Left renal cortex interstitium (tissue), 4 donors: Measurements from ENCODE around the gene HSD17B13. TPM values are rescaled to one million over a fixed set of nuclear protein-coding genes. Genes with fewer than 3 reads are reported as not detected.
"Not testable (repeated sequence)": the region's sequence is repeated elsewhere in the genome, so short reads cannot be mapped to it uniquely, and the experiment has no call there.

Experiments
- DNase-seq, 4 donors: peaks; one replicate each; pipeline ENCODE4 v3.0.0-alpha.2; 2013; ENCODE audit warnings: low read depth in 4 of 4, low spot score in 2 of 4, missing footprints in 1 of 4
- polyA plus RNA-seq, 4 donors: library from polyadenylated mRNA; unstranded; fragments of 120-200 nt; gene quantifications; one replicate each; pipeline ENCODE4 v1.2.1, GENCODE V29; 2013; ENCODE audit not compliant: insufficient read length in 4 of 4

HSD17B13 gene
- polyA plus RNA-seq, 4 donors, result 0.11 to 1.2 (median 0.53) TPM

- DNase-seq, result no peak
These were observed 5.2 kb downstream of the HSD17B13 start for GRCh38 chr4:87317527-87317926.

- DNase-seq, result no peak
These were observed 5.7 kb downstream of the HSD17B13 start for GRCh38 chr4:87316961-87317360.

GRCh38 chr4:87315000-87315399, 7.7 kb downstream of the HSD17B13 start:
- not testable (repeated sequence) for DNase-seq

- no peak for DNase-seq
These were observed 8.9 kb downstream of the HSD17B13 start for GRCh38 chr4:87313756-87314155.

- no peak for DNase-seq
These were observed 11.0 kb downstream of the HSD17B13 start for GRCh38 chr4:87311684-87312083.

GRCh38 chr4:87310691-87311335, 11.9 kb downstream of the HSD17B13 start:
- no peak for DNase-seq

GRCh38 chr4:87309625-87310024, 13.1 kb downstream of the HSD17B13 start:
- no peak for DNase-seq

- DNase-seq, result no peak
These were observed 16.6 kb downstream of the HSD17B13 start for GRCh38 chr4:87306056-87306455.

- DNase-seq, result no peak
These were observed 17.1 kb downstream of the HSD17B13 start for GRCh38 chr4:87305562-87305961.

- no peak for DNase-seq
These were observed 17.8 kb downstream of the HSD17B13 start for GRCh38 chr4:87304745-87305432.

- no peak for DNase-seq
These were observed 22.8 kb downstream of the HSD17B13 start for GRCh38 chr4:87299898-87300297.

GRCh38 chr4:87298362-87298761, 24.3 kb downstream of the HSD17B13 start:
- no peak for DNase-seq

GRCh38 chr4:87294911-87295310, 27.8 kb downstream of the HSD17B13 start:
- not testable (repeated sequence) for DNase-seq

- not testable (repeated sequence) for DNase-seq
These were observed 28.8 kb downstream of the HSD17B13 start for GRCh38 chr4:87293889-87294288.

- no peak for DNase-seq
These were observed 35.7 kb downstream of the HSD17B13 start for GRCh38 chr4:87286970-87287369.

- DNase-seq, result not testable (repeated sequence)
These were observed 38.4 kb downstream of the HSD17B13 start for GRCh38 chr4:87284268-87284667.

- DNase-seq, result no peak
These were observed 39.5 kb downstream of the HSD17B13 start for GRCh38 chr4:87283151-87283550.

GRCh38 chr4:87281603-87282002, 41.1 kb downstream of the HSD17B13 start:
- no peak for DNase-seq

GRCh38 chr4:87278335-87278794, 44.3 kb downstream of the HSD17B13 start:
- no peak for DNase-seq

GRCh38 chr4:87275311-87275710, 47.4 kb downstream of the HSD17B13 start:
- DNase-seq, result no peak

- no peak for DNase-seq
These were observed 47.9 kb downstream of the HSD17B13 start for GRCh38 chr4:87274803-87275202.

GRCh38 chr4:87274327-87274726, 48.4 kb downstream of the HSD17B13 start:
- DNase-seq, result no peak
